Lower lobe of right lung (tissue), 2 donors: ENCODE results near the gene PPM1H. TPM values are rescaled to one million over a fixed set of nuclear protein-coding genes. Genes with fewer than 3 reads are reported as not detected.
"Not testable (repeated sequence)": the region's sequence is repeated elsewhere in the genome, so short reads cannot be mapped to it uniquely, and the experiment has no call there.

Source experiments
- ATAC-seq, 2 donors: fragments of 200-7000 bp; cut with Tn5 transposase; one replicate each; pipeline ENCODE4 v1.9.1; 2020 to 2022; ENCODE audit warnings: mild to moderate bottlenecking in 2 of 2, moderate library complexity in 2 of 2
- DNase-seq: peaks from one replicate; pipeline ENCODE4 v3.0.0-alpha.2; 2020
- H3K27ac ChIP-seq: fragments of 200-600 bp; one replicate; pipeline ENCODE4 v1.8.0; 2022
- H3K27me3 ChIP-seq: fragments of 200-600 bp; one replicate; pipeline ENCODE4 v1.8.0; 2022; ENCODE audit warnings: low read depth
- H3K36me3 ChIP-seq: fragments of 200-600 bp; one replicate; pipeline ENCODE4 v1.8.0; 2022; ENCODE audit warnings: mild to moderate bottlenecking
- H3K4me1 ChIP-seq: fragments of 200-600 bp; one replicate; pipeline ENCODE4 v1.8.0; 2022
- H3K4me3 ChIP-seq: fragments of 200-600 bp; one replicate; pipeline ENCODE4 v1.8.0; 2022; ENCODE audit warnings: mild to moderate bottlenecking
- H3K9me3 ChIP-seq: fragments of 200-600 bp; one replicate; pipeline ENCODE4 v1.8.0; 2022
- CTCF ChIP-seq: fragments of 200-600 bp; IDR thresholded peaks from one replicate; pipeline ENCODE4 v1.8.0; 2022; ENCODE audit warnings: antibody characterized with exemption, mild to moderate bottlenecking
- intact Hi-C: fragments of 100-400 bp; cut with DNase I; formaldehyde crosslinking; loops from one replicate; pipeline ENCODE4 v1.11.0; 2022
- total RNA-seq: library from RNA; stranded (reverse); fragmentation: NEBNext Ultra II Directional; extraction: Animal tissue kit (Norgen Biotek cat#: 25700); gene quantifications from one replicate; pipeline ENCODE4 v1.2.1, GENCODE V29; 2021
- donor health status: DM: no; HTN: yes; CAD: no; lungs with severe emphysema.

PPM1H gene
- total RNA-seq, 1 donor from 2014 or later: 6.8 TPM

GRCh38 chr12:62676521-62677307 lies 258.2 kb downstream of the PPM1H start:
- no peak for ATAC-seq
- H3K9me3 ChIP-seq: no peaks in the 10 kb centered on the region
- no peak overlapping the region for H3K4me3 ChIP-seq
- no peaks in the 10 kb centered on the region for H3K36me3 ChIP-seq
- TF ChIP-seq CTCF: no peak
- H3K27me3 ChIP-seq: no peaks in the 10 kb centered on the region
- intact Hi-C loops: no loop called here
- H3K4me1 ChIP-seq: peaks cover 5% of the 10 kb centered on the region
- no peak for DNase-seq
- H3K27ac ChIP-seq: no peak overlapping the region

GRCh38 chr12:62673028-62673815 lies 261.7 kb downstream of the PPM1H start:
- ATAC-seq (peak in 1 of 2 donors; percentile 36), DNase-seq (no peak)
- intact Hi-C loops: no loop called here
- Histone ChIP-seq H3K4me1 (no peaks in the 10 kb centered on the region), H3K27ac (no peak overlapping the region), H3K36me3 (no peaks in the 10 kb centered on the region), H3K9me3 (no peaks in the 10 kb centered on the region), H3K4me3 (no peak overlapping the region), H3K27me3 (no peaks in the 10 kb centered on the region)
- no peak for TF ChIP-seq CTCF

- intact Hi-C loops: no loop called here
- no peak overlapping the region for H3K27ac ChIP-seq
- TF ChIP-seq CTCF: no peak
- no peaks in the 10 kb centered on the region for H3K36me3 ChIP-seq
- no peak overlapping the region for H3K4me3 ChIP-seq
- no peaks in the 10 kb centered on the region for H3K4me1 ChIP-seq
- no peaks in the 10 kb centered on the region for H3K9me3 ChIP-seq
- DNase-seq: no peak
- H3K27me3 ChIP-seq: no peaks in the 10 kb centered on the region
- no peak for ATAC-seq
Measured at GRCh38 chr12:62670986-62671720, 263.8 kb downstream of the PPM1H start.

- Histone ChIP-seq H3K9me3 (no peaks in the 10 kb centered on the region), H3K4me3 (no peak overlapping the region), H3K4me1 (no peaks in the 10 kb centered on the region), H3K27ac (no peak overlapping the region), H3K36me3 (no peaks in the 10 kb centered on the region), H3K27me3 (no peaks in the 10 kb centered on the region)
- intact Hi-C loops: no loop called here
- no peak for DNase-seq
- ATAC-seq: no peak
- TF ChIP-seq CTCF: no peak
Measured at GRCh38 chr12:62668782-62669181, 266.2 kb downstream of the PPM1H start.

GRCh38 chr12:62664951-62665350 lies 270.0 kb downstream of the PPM1H start:
- H3K36me3 ChIP-seq, H3K4me1 ChIP-seq, H3K9me3 ChIP-seq, DNase-seq, H3K4me3 ChIP-seq, H3K27ac ChIP-seq, H3K27me3 ChIP-seq, intact Hi-C loops, ATAC-seq: not testable (repeated sequence)
